Astrocyte (in vitro differentiated cells and primary cell): ENCODE data around the gene KCNJ16.

Experiments
- CTCF ChIP-seq: IDR thresholded peaks from 2 replicates; pipeline ENCODE4 v1.5.1; 2011; ENCODE audit warnings: low read depth, mild to moderate bottlenecking, inconsistent platforms, low read length, moderate library complexity; ENCODE audit not compliant: insufficient read depth
- EZH2 ChIP-seq: IDR thresholded peaks from 2 replicates; pipeline ENCODE4 v1.6.1; 2012; ENCODE audit warnings: mild to moderate bottlenecking, low read length, inconsistent platforms; ENCODE audit not compliant: insufficient read depth

- no peak for TF ChIP-seq CTCF
- no peak for TF ChIP-seq EZH2
Observed at GRCh38 chr17:70047619-70048419, 27.2 kb upstream of the KCNJ16 start.
